Measurements from ENCODE around the gene FOXN4. TPM values are rescaled to one million over a fixed set of nuclear protein-coding genes. Genes with fewer than 3 reads are reported as not detected.

The FOXN4 gene
- polyA plus RNA-seq, 1 donor from 2014 or later, result 0.14 TPM

- Histone ChIP-seq H3K9ac (ENCODE audit: low read length) (peak overlapping the region; percentile 58), H3K27me3 (ENCODE audit: insufficient read depth, low read depth, low read length) (no peaks in the 10 kb centered on the region), H3K9me3 (ENCODE audit: low read length) (no peaks in the 10 kb centered on the region), H3K27ac (ENCODE audit: low read length) (no peak overlapping the region), H3K36me3 (ENCODE audit: insufficient read depth, low read length) (no peaks in the 10 kb centered on the region), H3F3A (ENCODE audit: insufficient read depth, low read length, poor library complexity, severe bottlenecking) (no peaks in the 10 kb centered on the region), H4K20me1 (ENCODE audit: insufficient read depth) (no peaks in the 10 kb centered on the region), H2AFZ (ENCODE audit: low read depth, low read length) (peak overlapping the region; percentile 63), H3K9me2 (ENCODE audit: insufficient read depth, low read length) (no peaks in the 10 kb centered on the region), H3K4me2 (ENCODE audit: low read length) (no peak overlapping the region), H3K79me2 (replicated peaks; ENCODE audit: insufficient read depth, low read length) (no peaks in the 10 kb centered on the region), H3K4me3 (ENCODE audit: low read length) (peak overlapping the region; percentile 54)
- TF ChIP-seq, protein P1, sequence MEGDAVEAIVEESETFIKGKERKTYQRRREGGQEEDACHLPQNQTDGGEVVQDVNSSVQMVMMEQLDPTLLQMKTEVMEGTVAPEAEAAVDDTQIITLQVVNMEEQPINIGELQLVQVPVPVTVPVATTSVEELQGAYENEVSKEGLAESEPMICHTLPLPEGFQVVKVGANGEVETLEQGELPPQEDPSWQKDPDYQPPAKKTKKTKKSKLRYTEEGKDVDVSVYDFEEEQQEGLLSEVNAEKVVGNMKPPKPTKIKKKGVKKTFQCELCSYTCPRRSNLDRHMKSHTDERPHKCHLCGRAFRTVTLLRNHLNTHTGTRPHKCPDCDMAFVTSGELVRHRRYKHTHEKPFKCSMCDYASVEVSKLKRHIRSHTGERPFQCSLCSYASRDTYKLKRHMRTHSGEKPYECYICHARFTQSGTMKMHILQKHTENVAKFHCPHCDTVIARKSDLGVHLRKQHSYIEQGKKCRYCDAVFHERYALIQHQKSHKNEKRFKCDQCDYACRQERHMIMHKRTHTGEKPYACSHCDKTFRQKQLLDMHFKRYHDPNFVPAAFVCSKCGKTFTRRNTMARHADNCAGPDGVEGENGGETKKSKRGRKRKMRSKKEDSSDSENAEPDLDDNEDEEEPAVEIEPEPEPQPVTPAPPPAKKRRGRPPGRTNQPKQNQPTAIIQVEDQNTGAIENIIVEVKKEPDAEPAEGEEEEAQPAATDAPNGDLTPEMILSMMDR (IDR thresholded peaks at IDR 0.05; ENCODE audit: poor library complexity, severe bottlenecking), result no peak
- TF ChIP-seq EZH2 (IDR thresholded peaks at IDR 0.05; ENCODE audit: borderline replicate concordance, insufficient read depth, low read length, poor library complexity, severe bottlenecking), result no peak
- TF ChIP-seq, protein P2, sequence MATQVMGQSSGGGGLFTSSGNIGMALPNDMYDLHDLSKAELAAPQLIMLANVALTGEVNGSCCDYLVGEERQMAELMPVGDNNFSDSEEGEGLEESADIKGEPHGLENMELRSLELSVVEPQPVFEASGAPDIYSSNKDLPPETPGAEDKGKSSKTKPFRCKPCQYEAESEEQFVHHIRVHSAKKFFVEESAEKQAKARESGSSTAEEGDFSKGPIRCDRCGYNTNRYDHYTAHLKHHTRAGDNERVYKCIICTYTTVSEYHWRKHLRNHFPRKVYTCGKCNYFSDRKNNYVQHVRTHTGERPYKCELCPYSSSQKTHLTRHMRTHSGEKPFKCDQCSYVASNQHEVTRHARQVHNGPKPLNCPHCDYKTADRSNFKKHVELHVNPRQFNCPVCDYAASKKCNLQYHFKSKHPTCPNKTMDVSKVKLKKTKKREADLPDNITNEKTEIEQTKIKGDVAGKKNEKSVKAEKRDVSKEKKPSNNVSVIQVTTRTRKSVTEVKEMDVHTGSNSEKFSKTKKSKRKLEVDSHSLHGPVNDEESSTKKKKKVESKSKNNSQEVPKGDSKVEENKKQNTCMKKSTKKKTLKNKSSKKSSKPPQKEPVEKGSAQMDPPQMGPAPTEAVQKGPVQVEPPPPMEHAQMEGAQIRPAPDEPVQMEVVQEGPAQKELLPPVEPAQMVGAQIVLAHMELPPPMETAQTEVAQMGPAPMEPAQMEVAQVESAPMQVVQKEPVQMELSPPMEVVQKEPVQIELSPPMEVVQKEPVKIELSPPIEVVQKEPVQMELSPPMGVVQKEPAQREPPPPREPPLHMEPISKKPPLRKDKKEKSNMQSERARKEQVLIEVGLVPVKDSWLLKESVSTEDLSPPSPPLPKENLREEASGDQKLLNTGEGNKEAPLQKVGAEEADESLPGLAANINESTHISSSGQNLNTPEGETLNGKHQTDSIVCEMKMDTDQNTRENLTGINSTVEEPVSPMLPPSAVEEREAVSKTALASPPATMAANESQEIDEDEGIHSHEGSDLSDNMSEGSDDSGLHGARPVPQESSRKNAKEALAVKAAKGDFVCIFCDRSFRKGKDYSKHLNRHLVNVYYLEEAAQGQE (IDR thresholded peaks at IDR 0.05; ENCODE audit: borderline replicate concordance), result no peak
- TF ChIP-seq TAF1 (IDR thresholded peaks at IDR 0.05; ENCODE audit: low read depth), result no peak
- no peak for TF ChIP-seq RAD21 (conservative IDR thresholded peaks at IDR 0.05)
- no peak for TF ChIP-seq POLR2AphosphoS5 (IDR thresholded peaks at IDR 0.05)
Observed at GRCh38 chr12:109291117-109291516, 18.0 kb downstream of the FOXN4 start.

DNA sequence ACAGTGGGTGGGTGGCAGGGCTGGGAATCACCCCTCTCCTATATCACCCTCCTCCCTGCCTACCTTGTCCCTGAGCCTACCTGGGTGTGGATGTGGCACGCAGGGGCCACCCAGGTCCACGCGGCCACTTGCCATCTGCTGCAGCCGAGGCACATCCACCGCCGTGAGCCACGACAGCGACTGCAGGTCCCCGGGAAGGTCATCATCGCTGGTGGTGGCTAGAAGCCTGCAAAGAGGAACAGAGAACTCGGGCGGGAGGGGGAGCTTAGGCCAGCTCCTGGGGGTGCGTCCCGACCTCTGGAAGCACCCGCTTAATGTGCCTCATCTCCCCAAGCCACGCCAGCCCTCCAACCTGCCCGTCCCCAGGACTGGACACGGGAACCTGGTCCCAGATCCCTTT lies 19.0 kb downstream of the FOXN4 start:
- no peak overlapping the region for H3K4me3 ChIP-seq (ENCODE audit: low read length)

More for the DNA sequence above, 19.0 kb downstream of the FOXN4 start:
- Histone ChIP-seq H3K9me3 (ENCODE audit: low read length) (no peaks in the 10 kb centered on the region), H3K9ac (ENCODE audit: low read length) (no peak overlapping the region), H3K79me2 (replicated peaks; ENCODE audit: insufficient read depth, low read length) (no peaks in the 10 kb centered on the region), H3F3A (ENCODE audit: insufficient read depth, low read length, poor library complexity, severe bottlenecking) (no peaks in the 10 kb centered on the region), H3K4me2 (ENCODE audit: low read length) (no peak overlapping the region), H3K27me3 (ENCODE audit: insufficient read depth, low read depth, low read length) (no peaks in the 10 kb centered on the region), H3K9me2 (ENCODE audit: insufficient read depth, low read length) (no peaks in the 10 kb centered on the region), H3K27ac (ENCODE audit: low read length) (no peak overlapping the region), H2AFZ (ENCODE audit: low read depth, low read length) (no peak overlapping the region), H3K36me3 (ENCODE audit: insufficient read depth, low read length) (no peaks in the 10 kb centered on the region), H4K20me1 (ENCODE audit: insufficient read depth) (no peaks in the 10 kb centered on the region)
- TF ChIP-seq EZH2 (IDR thresholded peaks at IDR 0.05; ENCODE audit: borderline replicate concordance, insufficient read depth, low read length, poor library complexity, severe bottlenecking) (no peak), TAF1 (IDR thresholded peaks at IDR 0.05; ENCODE audit: low read depth) (no peak), RAD21 (conservative IDR thresholded peaks at IDR 0.05) (no peak), SMC3 (conservative IDR thresholded peaks at IDR 0.05; ENCODE audit: poor library complexity) (no peak), POLR2AphosphoS5 (IDR thresholded peaks at IDR 0.05) (no peak), EP300 (conservative IDR thresholded peaks at IDR 0.05; ENCODE audit: poor library complexity, severe bottlenecking) (no peak), MXI1 (conservative IDR thresholded peaks at IDR 0.05; ENCODE audit: poor library complexity, severe bottlenecking) (no peak)
- TF ChIP-seq, protein P2 (IDR thresholded peaks at IDR 0.05; ENCODE audit: borderline replicate concordance), result no peak
- TF ChIP-seq, protein P1 (IDR thresholded peaks at IDR 0.05; ENCODE audit: poor library complexity, severe bottlenecking), result no peak

Data from neural cell (in vitro differentiated cells).